ENCODE results near the gene RIOK1.

DNA sequence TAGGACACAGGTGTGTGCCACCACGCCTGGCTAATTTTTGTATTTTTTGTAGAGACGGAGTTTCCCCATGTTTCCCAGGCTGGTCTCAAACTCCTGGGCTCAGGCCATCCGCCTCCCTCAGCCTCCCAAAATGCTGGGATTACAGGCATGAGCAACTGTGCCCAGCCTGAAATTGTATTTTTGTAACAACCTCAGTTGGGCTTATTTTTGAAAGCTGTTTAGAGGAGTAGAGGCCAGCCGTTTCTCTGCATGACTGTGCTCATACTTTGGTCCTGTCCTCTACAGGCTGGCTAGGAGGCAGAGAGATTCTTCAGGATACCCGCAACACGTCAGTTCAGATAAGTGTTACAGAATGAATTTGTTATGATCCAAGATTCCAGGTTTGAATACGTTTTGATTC, 22.2 kb upstream of the RIOK1 start:
- TF ChIP-seq, protein P1, sequence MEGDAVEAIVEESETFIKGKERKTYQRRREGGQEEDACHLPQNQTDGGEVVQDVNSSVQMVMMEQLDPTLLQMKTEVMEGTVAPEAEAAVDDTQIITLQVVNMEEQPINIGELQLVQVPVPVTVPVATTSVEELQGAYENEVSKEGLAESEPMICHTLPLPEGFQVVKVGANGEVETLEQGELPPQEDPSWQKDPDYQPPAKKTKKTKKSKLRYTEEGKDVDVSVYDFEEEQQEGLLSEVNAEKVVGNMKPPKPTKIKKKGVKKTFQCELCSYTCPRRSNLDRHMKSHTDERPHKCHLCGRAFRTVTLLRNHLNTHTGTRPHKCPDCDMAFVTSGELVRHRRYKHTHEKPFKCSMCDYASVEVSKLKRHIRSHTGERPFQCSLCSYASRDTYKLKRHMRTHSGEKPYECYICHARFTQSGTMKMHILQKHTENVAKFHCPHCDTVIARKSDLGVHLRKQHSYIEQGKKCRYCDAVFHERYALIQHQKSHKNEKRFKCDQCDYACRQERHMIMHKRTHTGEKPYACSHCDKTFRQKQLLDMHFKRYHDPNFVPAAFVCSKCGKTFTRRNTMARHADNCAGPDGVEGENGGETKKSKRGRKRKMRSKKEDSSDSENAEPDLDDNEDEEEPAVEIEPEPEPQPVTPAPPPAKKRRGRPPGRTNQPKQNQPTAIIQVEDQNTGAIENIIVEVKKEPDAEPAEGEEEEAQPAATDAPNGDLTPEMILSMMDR (IDR thresholded peaks at IDR 0.05; ENCODE audit: low read length), result no peak
- no peak for TF ChIP-seq EZH2phosphoT487 (IDR thresholded peaks at IDR 0.05; ENCODE audit: low read length)
- TF ChIP-seq EZH2 (optimal IDR thresholded peaks at IDR 0.05; ENCODE audit: low read depth, low read length), result no peak

Measured in MM.1S (cell line).